ENCODE data around the gene RPH3AL. TPM values are rescaled to one million over a fixed set of nuclear protein-coding genes. Genes with fewer than 3 reads are reported as not detected.

Gene RPH3AL
- total and polyA plus RNA-seq, 2 of the 8 experiments (the other 6 are each of a cell fraction or from before 2014, with no cell fraction given) = 5.6 to 5.8 TPM

- Histone ChIP-seq H2AK5ac (ENCODE audit: low read depth, low read length) (no peak overlapping the region), H3K14ac (ENCODE audit: insufficient read length) (no peak overlapping the region), H3K36me3 (ENCODE audit: control insufficient read depth in 2 of 4, insufficient read depth in 4 of 4, low read length in 3 of 4) (peaks cover 0 to 2% (median 0%) of the 10 kb centered on the region in 4 experiments; a peak in 1 of 8 replicates), H2BK120ac (replicated peaks; ENCODE audit: low read depth, low read length) (no peak overlapping the region), H2AFZ (ENCODE audit: low read length) (no peak overlapping the region), H2BK15ac (ENCODE audit: low read length) (no peak overlapping the region), H4K8ac (ENCODE audit: extremely low read depth, insufficient read depth, low read length) (peak overlapping the region; percentile 16; the same call in 1 of the 2 replicates), H3K4me1 (replicated peaks in 1 of 4; ENCODE audit: control insufficient read depth in 3 of 4, insufficient read depth in 4 of 4, low read length in 3 of 4) (peaks cover 0 to 7% (median 2%) of the 10 kb centered on the region in 4 experiments; a peak in 2 of 7 replicates), H3K4me3 (ENCODE audit: extremely low read depth in 1 of 4, insufficient read depth in 2 of 4, low read depth in 3 of 4, low read length in 4 of 4) (peak overlapping the region in 2 of 4 experiments; percentile 1 to 40; a peak in 4 of 8 replicates), H3K56ac (replicated peaks; ENCODE audit: insufficient read length, low read depth, low read length) (no peak overlapping the region), H3K4me2 (ENCODE audit: insufficient read depth in 1 of 2, low read depth in 2 of 2, low read length in 2 of 2) (peak overlapping the region; percentile 48 to 65), H2BK12ac (ENCODE audit: low read depth, low read length) (no peak overlapping the region), H4K5ac (ENCODE audit: insufficient read length, low read depth, low read length) (no peak overlapping the region), H4K91ac (replicated peaks; ENCODE audit: insufficient read length, low read length) (no peak overlapping the region), H3K23ac (ENCODE audit: insufficient read length) (no peak overlapping the region), H3K79me2 (ENCODE audit: control insufficient read depth in 1 of 2, insufficient read depth in 2 of 2, low read length in 2 of 2) (no peaks in the 10 kb centered on the region), H3K18ac (ENCODE audit: extremely low read depth, low read length) (no peak overlapping the region), H3K9ac (replicated peaks in 1 of 4; ENCODE audit: extremely low read depth in 1 of 4, low read depth in 3 of 4, low read length in 3 of 4) (no peak overlapping the region), H3K27me3 (replicated peaks in 1 of 4; ENCODE audit: control insufficient read depth in 3 of 4, extremely low read depth in 1 of 4, insufficient read depth in 3 of 4, low read length in 3 of 4) (peaks cover 0 to 7% (median 4%) of the 10 kb centered on the region in 4 experiments; a peak in 3 of 7 replicates), H4K20me1 (replicated peaks in 1 of 2; ENCODE audit: control insufficient read depth in 1 of 2, insufficient read depth in 2 of 2, low read length in 2 of 2) (no peaks in the 10 kb centered on the region), H3K4ac (replicated peaks; ENCODE audit: insufficient read length, low read depth, low read length) (no peak overlapping the region), H3K23me2 (ENCODE audit: low read depth, low read length) (no peaks in the 10 kb centered on the region), H3K9me3 (ENCODE audit: insufficient read depth in 2 of 2, low read depth in 1 of 2, low read length in 1 of 2) (peaks cover 7 to 9% of the 10 kb centered on the region in 2 experiments; a peak in 2 of 4 replicates), H3K27ac (ENCODE audit: low read depth, low read length) (no peak overlapping the region), H2BK5ac (ENCODE audit: low read depth, low read length) (no peak overlapping the region), H3K79me1 (ENCODE audit: low read depth, low read length) (no peaks in the 10 kb centered on the region; the same call in 1 of the 2 replicates), H2BK20ac (ENCODE audit: low read length) (no peak overlapping the region)
- TF ChIP-seq POU5F1 (IDR thresholded peaks at IDR 0.05; ENCODE audit: low read depth, low read length) = no peak
- no peak for TF ChIP-seq ATF3 (IDR thresholded peaks at IDR 0.05; ENCODE audit: insufficient read depth, low read depth, low read length)
- no peak for TF ChIP-seq SP1 (IDR thresholded peaks at IDR 0.05; ENCODE audit: low read depth, low read length)
- TF ChIP-seq TBP (IDR thresholded peaks at IDR 0.05; ENCODE audit: low read depth, low read length) = no peak
- no peak for TF ChIP-seq SRF (IDR thresholded peaks at IDR 0.05; ENCODE audit: low read depth, low read length)
- TF ChIP-seq EGR1 (IDR thresholded peaks at IDR 0.05; ENCODE audit: borderline replicate concordance, low read depth, low read length) = no peak
- no peak for TF ChIP-seq POLR2A (IDR thresholded peaks at IDR 0.05; ENCODE audit: control extremely low read depth in 1 of 2, low read depth in 2 of 2, low read length in 2 of 2)
- no peak for TF ChIP-seq RFX5 (IDR thresholded peaks at IDR 0.05; ENCODE audit: borderline replicate concordance, low read depth, low read length)
- DNase-seq (ENCODE audit: low read depth in 1 of 2, low spot score in 2 of 2) = no peak
- WGBS, 2 experiments (ENCODE audit: extremely low coverage in 1 of 2, insufficient coverage in 1 of 2, insufficient read length in 1 of 2, insufficient replicate concordance in 2 of 2, low coverage in 1 of 2, low lambda C conversion rate in 2 of 2, missing lambda C conversion rate in 1 of 2) = 63% methylated on average over 32 of the region's 37 CpGs; no CpG with 5 or more reads in 1 of the 2 experiments
- ChIA-PET CTCF (ENCODE audit: partially characterized antibody) (interaction anchor here (0.6 to 1.6 kb wide), 6 partner anchors 19 to 849 kb away, joined by 3 to 5 read pairs (median 3); no protein-coding TSS in a partner anchor), POLR2A (ENCODE audit: partially characterized antibody) (interaction anchor here (1.3 to 3.0 kb wide), 2 partner anchors 85 to 95 kb away, joined by 3 to 8 read pairs; no protein-coding TSS in a partner anchor)
- FAIRE-seq = no peak
Measured at GRCh38 chr17:206941-207560, 145.6 kb downstream of the RPH3AL start.

All from H1 (cell line).